GM19324 (cell line): ENCODE results near the gene SYCP2L.
"Not testable (repeated sequence)": the region's sequence is repeated elsewhere in the genome, so short reads cannot be mapped to it uniquely, and the experiment has no call there.

ENCODE experiments used
- ATAC-seq: cut with Tn5 transposase; IDR thresholded peaks from one replicate; pipeline ENCODE4 v1.9.1; 2021; ENCODE audit warnings: mild to moderate bottlenecking, moderate library complexity; ENCODE audit not compliant: unreplicated experiment, low FRiP score

SYCP2L gene

DNA sequence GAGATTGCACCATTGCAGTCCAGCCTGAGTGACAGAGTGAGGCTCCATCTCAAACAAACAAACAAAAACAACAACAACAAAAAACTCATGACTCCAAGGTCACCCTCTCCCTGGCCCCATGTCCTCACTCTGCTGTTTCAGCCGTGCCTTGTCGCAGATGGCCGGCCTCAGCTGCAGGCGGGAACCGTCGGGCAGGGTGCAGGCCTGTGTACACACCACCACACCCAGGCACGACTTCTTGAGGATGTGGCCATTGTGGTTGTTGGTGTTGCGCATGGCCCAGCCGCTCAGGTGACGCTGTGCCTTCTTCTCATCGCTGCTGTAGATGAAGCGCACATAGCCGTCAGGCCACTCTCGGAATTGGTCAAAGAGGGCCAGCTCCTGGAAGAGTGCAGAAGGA is 9.8 kb upstream of the SYCP2L start:
- ATAC-seq: no peak

GRCh38 chr6:10877871-10878270 is 9.0 kb upstream of the SYCP2L start:
- no peak for ATAC-seq

GRCh38 chr6:10880366-10880765 is 6.5 kb upstream of the SYCP2L start:
- ATAC-seq: no peak

DNA sequence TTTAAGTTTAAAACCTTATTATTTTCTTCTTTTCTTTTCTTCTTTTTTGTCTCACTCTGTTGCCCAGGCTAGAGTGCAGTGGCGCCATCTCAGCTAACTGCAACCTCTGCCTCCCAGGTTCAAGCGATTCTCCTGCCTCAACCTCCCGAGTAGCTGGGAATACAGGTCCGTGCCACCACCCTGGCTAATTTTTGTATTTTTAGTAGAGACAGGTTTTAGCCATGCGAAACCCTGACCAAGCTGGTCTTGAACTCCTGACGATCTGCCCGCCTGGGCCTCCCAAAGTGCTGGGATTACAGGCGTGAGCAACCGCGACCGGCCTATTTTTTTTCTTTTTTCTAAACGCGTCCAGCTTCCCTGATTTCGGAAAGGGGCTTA is 4.6 kb upstream of the SYCP2L start:
- ATAC-seq: not testable (repeated sequence)

DNA sequence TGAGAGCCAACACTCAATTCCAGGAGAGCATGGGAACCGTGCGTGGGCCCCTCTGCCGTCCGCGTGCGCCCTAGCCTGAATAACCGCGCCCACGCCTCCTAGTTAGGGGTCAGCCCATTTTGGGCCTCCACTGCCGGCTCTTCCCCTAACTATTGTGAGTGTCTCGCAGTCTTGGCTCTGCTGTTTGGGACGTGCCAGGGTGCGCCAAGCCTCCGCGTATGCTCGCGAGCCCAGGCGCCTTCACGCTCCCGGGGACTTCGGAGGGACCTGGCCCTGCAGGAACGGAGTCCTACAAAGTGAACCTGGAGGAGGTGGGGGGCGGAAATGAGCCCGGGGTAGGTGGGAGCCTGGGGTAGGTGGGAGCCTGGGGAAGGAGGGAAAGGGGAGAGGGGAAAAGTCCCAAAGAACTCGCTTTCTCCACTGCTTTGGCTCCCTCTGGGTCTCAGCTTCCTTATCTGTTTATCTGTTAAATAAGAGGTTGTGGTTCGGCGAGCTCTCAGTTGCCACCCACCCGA is 4.1 kb upstream of the SYCP2L start:
- no peak for ATAC-seq

DNA sequence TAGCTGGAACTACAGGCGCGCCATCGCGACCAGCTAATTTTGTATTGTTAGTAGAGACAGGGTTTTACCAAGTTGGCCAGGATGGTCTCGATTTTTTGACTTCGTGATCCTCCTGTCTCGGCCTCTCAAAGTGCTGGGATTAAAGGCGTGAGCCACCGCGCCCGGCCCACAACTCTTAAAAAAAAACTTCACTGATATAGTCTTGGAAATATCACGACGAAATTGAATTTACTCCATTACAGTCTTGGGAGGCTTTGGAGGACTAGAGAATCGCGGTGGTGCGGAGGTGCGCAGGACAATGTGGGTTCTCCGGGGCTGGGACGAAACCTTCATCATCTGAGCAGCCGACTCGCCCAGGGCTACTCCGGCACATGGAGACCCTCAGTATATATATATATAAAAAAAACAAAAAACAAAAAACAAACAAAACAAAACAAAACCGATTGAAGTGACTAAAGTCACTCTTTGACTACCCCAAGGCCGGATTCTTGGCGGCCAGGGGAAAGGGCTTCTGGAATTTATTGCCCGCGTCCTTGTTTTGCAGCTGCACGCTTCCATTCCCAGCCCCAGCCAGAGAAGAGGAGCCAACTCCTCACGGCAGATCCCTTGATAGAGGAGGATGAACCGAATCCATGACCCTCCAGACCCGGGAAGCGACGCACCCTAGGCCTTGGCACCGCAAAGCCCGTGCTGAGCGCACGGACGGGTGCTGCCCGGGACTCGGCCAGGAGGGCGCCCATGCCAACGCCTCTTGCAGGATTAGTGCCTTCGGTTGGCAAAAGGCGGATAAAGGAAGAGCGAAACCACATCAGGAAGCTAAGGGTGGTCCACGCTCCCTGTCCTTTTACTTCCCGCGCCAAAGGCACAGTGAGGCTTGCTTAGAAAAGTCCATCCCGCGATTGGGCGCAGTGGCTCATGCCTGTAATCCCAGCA is 3.3 kb upstream of the SYCP2L start:
- no peak for ATAC-seq

DNA sequence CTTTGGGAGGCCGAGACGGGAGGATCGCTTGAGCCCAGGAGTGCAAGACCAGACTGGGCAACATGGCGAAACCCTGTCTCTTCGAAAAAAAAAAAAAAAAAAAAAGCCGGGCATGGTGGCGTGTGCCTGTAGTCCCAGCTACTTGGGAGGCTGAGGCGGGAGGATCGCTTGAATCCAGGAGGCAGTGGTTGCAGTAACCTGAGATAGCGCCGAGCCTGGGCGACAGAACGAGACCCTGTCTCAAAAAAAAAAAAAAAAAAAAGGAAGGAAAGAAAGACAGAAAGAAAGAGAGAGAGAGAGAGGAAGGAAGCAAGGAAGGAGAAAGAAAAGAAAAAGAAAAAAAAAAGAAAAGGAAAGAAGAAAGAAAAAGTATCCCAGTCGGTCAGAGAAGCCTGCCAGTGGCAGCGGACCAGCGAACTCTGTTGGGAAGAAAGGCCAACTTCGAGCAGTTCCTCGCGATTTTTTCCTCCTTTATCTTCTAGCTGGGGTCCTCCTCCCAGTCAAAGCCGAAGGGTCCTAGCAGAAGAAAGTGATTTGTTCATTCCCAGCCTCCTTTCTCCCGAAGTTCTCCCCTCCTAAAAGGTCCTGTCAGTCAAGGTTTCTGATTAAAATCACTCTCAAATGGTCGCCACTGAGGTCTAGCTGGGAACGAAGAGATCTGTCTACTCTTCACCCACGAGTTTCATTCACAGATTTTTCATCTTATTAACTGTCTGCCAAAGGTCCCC is 2.4 kb upstream of the SYCP2L start:
- no peak for ATAC-seq

- ATAC-seq: not testable (repeated sequence)
Measured at GRCh38 chr6:10886365-10886690, 524 bp upstream of the SYCP2L start.

GRCh38 chr6:10890151-10890550 is 3.3 kb downstream of the SYCP2L start:
- ATAC-seq: no peak

- ATAC-seq: no peak
Measured at GRCh38 chr6:10891960-10892359, 5.1 kb downstream of the SYCP2L start.

DNA sequence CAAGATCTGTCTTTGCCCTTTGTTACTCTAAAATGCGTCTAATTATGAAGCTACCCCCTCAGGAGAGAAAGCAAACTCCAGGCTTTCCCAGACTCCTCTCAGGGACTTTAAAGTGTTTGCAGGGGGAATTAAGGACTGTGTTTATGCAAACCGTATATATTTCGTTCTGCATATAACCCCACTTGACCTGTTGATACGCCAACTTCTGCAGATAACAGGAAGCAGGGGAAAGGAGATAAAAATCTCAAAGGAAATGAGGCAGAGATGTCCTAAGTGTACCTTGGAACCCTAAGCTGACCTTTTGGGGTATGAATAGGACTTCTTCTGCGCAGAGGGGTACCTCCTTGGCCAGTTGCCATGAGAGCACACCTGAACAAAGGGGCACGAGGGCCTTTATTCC is 8.1 kb downstream of the SYCP2L start:
- ATAC-seq: no peak

GRCh38 chr6:10896691-10897090 is 9.8 kb downstream of the SYCP2L start:
- ATAC-seq: no peak

DNA sequence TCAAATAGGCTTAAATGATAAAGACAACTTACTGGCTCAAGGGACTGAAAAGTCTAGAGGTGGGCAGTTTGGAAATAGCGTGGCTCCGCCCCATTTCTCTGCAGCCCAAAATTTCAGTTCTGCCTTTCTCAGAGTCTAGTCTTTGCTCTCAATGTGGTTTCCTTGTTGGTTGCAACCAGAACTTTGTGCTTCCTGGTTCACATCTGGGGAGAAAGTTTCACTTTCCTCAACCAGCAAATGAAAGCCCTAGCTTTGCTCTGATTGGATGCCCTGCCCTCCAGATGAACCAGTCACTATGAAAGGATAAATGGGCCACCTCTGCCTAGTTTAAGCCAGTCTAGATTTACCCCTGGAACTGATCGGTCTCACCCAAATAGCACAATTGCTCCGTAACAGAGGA is 14.9 kb downstream of the SYCP2L start:
- peak; percentile 94 for ATAC-seq

GRCh38 chr6:10904015-10904414 is 17.2 kb downstream of the SYCP2L start:
- ATAC-seq: no peak

DNA sequence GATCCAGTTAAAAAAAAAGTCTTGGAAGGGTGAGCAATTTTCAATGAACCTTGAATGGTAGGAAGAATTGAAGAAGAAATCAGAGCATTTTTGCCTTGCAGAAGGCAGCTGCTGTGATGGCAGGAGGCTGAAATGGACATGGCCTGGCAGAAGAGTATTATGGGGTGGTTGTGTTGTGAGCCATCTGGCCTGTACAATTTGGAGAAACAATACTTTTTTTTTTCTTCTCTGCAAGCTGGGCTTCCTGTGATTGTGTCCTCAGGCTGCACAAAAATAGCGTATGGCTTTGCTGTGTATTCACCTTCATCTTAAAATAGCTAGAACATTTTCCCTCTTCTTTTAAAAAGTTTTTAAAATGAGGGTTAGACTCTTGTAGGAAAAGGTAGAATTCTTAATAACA is 21.4 kb downstream of the SYCP2L start:
- no peak for ATAC-seq

DNA sequence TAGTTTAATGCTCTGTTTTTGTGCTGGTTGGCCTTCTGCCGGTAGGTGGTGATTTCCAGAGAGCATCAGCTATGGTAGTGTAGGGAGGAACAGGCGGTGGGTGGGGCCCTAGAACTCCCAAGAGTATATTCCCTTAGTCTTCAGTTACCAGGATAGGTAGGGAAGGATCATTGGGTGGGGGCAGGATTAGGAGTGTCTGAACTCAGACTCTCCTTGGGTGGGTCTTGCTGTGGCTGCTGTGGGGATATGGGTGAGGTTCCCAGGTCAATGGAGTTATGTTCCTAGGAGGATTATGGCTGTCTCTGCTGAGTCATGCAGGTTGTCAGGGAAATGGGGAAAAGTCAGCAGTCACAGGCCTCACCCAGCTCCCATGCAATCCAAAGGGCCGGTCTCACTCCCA is 32.7 kb downstream of the SYCP2L start:
- not testable (repeated sequence) for ATAC-seq

DNA sequence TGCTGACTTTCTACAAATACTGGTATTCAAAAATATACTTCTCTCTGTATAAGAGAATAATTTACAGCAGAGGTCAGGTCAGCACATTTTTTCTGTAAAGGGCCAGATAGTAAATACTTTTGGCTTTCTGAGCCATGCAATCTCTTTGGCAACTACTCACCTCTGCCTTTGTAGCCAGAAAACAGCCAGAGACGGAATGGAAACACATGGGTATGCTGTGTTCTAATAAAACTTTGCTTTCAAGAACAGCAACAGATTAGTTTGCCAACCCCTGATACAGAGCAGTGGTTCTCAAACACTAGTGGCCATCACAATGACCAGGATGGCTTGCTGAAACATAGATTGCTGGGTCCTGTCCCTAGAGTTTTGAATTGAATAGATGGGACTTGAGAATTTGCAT is 46.3 kb downstream of the SYCP2L start:
- ATAC-seq: no peak

- ATAC-seq: no peak
Measured at GRCh38 chr6:10939840-10940239, 53.0 kb downstream of the SYCP2L start.

- no peak for ATAC-seq
Measured at GRCh38 chr6:10945845-10946244, 59.0 kb downstream of the SYCP2L start.

GRCh38 chr6:10947966-10948365 is 61.1 kb downstream of the SYCP2L start:
- ATAC-seq: no peak

- no peak for ATAC-seq
Measured at GRCh38 chr6:10949579-10950490, 63.0 kb downstream of the SYCP2L start.
